ENCODE data around the gene NYAP2. TPM values are rescaled to one million over a fixed set of nuclear protein-coding genes. Genes with fewer than 3 reads are reported as not detected.

The NYAP2 gene
- total RNA-seq, 4 donors from 2014 or later, result 0.13 to 0.47 TPM; not detected in 2

GRCh38 chr2:225434014-225434413 lies 34.5 kb downstream of the NYAP2 start:
- ATAC-seq, result no peak
- Histone ChIP-seq H3K9me3 (no peaks in the 10 kb centered on the region), H3K4me1 (no peaks in the 10 kb centered on the region), H3K36me3 (no peaks in the 10 kb centered on the region), H3K4me3 (no peak overlapping the region), H3K27ac (no peak overlapping the region), H3K27me3 (no peaks in the 10 kb centered on the region)
- TF ChIP-seq, protein P1, sequence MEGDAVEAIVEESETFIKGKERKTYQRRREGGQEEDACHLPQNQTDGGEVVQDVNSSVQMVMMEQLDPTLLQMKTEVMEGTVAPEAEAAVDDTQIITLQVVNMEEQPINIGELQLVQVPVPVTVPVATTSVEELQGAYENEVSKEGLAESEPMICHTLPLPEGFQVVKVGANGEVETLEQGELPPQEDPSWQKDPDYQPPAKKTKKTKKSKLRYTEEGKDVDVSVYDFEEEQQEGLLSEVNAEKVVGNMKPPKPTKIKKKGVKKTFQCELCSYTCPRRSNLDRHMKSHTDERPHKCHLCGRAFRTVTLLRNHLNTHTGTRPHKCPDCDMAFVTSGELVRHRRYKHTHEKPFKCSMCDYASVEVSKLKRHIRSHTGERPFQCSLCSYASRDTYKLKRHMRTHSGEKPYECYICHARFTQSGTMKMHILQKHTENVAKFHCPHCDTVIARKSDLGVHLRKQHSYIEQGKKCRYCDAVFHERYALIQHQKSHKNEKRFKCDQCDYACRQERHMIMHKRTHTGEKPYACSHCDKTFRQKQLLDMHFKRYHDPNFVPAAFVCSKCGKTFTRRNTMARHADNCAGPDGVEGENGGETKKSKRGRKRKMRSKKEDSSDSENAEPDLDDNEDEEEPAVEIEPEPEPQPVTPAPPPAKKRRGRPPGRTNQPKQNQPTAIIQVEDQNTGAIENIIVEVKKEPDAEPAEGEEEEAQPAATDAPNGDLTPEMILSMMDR (IDR thresholded peaks at IDR 0.05), result no peak
- TF ChIP-seq EP300 (IDR thresholded peaks at IDR 0.05) (no peak), POLR2AphosphoS5 (IDR thresholded peaks at IDR 0.05) (no peak), POLR2A (IDR thresholded peaks at IDR 0.05) (no peak)
- 19 to 35% methylated on average over 4 of the region's 4 CpGs for WGBS, 2 donors (ENCODE audit: low coverage in 1 of 2)

- TF ChIP-seq, protein P1 (IDR thresholded peaks at IDR 0.05), result no peak
- TF ChIP-seq EP300 (IDR thresholded peaks at IDR 0.05) (no peak), POLR2AphosphoS5 (IDR thresholded peaks at IDR 0.05) (no peak), POLR2A (IDR thresholded peaks at IDR 0.05) (no peak)
- WGBS, 2 donors (ENCODE audit: low coverage in 1 of 2), result 40 to 56% methylated on average over 1 of the region's 1 CpG
- peaks cover 9% of the 10 kb centered on the region for H3K27me3 ChIP-seq
These were observed 37.8 kb downstream of the NYAP2 start for GRCh38 chr2:225437319-225437718.

GRCh38 chr2:225438248-225438647 lies 38.7 kb downstream of the NYAP2 start:
- Histone ChIP-seq H3K4me1 (no peaks in the 10 kb centered on the region), H3K9me3 (no peaks in the 10 kb centered on the region), H3K27ac (no peak overlapping the region), H3K36me3 (no peaks in the 10 kb centered on the region), H3K27me3 (peaks cover 12% of the 10 kb centered on the region), H3K4me3 (no peak overlapping the region)
- WGBS, 2 donors (ENCODE audit: low coverage in 1 of 2), result 60 to 86% methylated on average over 1 of the region's 1 CpG
- no peak for ATAC-seq
- TF ChIP-seq POLR2A (IDR thresholded peaks at IDR 0.05) (no peak), POLR2AphosphoS5 (IDR thresholded peaks at IDR 0.05) (no peak), EP300 (IDR thresholded peaks at IDR 0.05) (no peak)
- TF ChIP-seq, protein P1 (IDR thresholded peaks at IDR 0.05), result no peak

More at GRCh38 chr2:225437319-225437718, 37.8 kb downstream of the NYAP2 start:
- Histone ChIP-seq H3K4me3 (no peak overlapping the region), H3K9me3 (no peaks in the 10 kb centered on the region), H3K27ac (no peak overlapping the region), H3K4me1 (no peaks in the 10 kb centered on the region), H3K36me3 (no peaks in the 10 kb centered on the region)
- ATAC-seq, result no peak

- H3K36me3 ChIP-seq, result no peaks in the 10 kb centered on the region
- no peaks in the 10 kb centered on the region for H3K27me3 ChIP-seq
- ATAC-seq, result no peak
- no peaks in the 10 kb centered on the region for H3K9me3 ChIP-seq
- H3K4me1 ChIP-seq, result no peaks in the 10 kb centered on the region
- 67 to 76% methylated on average over 4 to 5 of the region's 6 CpGs for WGBS, 2 donors (ENCODE audit: low coverage in 1 of 2)
- no peak overlapping the region for H3K4me3 ChIP-seq
- no peak for TF ChIP-seq POLR2AphosphoS5 (IDR thresholded peaks at IDR 0.05)
- TF ChIP-seq POLR2A (IDR thresholded peaks at IDR 0.05), result no peak
- TF ChIP-seq, protein P1 (IDR thresholded peaks at IDR 0.05), result no peak
- H3K27ac ChIP-seq, result no peak overlapping the region
These were observed 53.2 kb downstream of the NYAP2 start for GRCh38 chr2:225452677-225453076.

GRCh38 chr2:225454412-225454811 lies 54.9 kb downstream of the NYAP2 start:
- no peak overlapping the region for H3K4me3 ChIP-seq
- WGBS, 2 donors (ENCODE audit: low coverage in 1 of 2), result 91 to 94% methylated on average over 6 of the region's 6 CpGs
- H3K36me3 ChIP-seq, result no peaks in the 10 kb centered on the region
- no peaks in the 10 kb centered on the region for H3K27me3 ChIP-seq
- H3K27ac ChIP-seq, result no peak overlapping the region
- no peak for ATAC-seq
- TF ChIP-seq, protein P1 (IDR thresholded peaks at IDR 0.05), result no peak
- no peak for TF ChIP-seq POLR2AphosphoS5 (IDR thresholded peaks at IDR 0.05)
- no peaks in the 10 kb centered on the region for H3K9me3 ChIP-seq
- no peaks in the 10 kb centered on the region for H3K4me1 ChIP-seq

All from gastroesophageal sphincter (tissue), 4 donors.